ENCODE results near the gene OPRD1.

OPRD1 gene

GRCh38 chr1:28885977-28886730 lies 74.2 kb downstream of the OPRD1 start:
- no peak for DNase-seq

GRCh38 chr1:28886731-28887418 lies 74.9 kb downstream of the OPRD1 start:
- peak in 12 of 14 donors; percentile 9 to 70 (median 56) for DNase-seq

GRCh38 chr1:28887419-28887834 lies 75.5 kb downstream of the OPRD1 start:
- peak in 4 of 14 donors; percentile 20 to 39 (median 28) for DNase-seq

GRCh38 chr1:28887835-28888682 lies 76.1 kb downstream of the OPRD1 start:
- DNase-seq = peak in 4 of 14 donors; percentile 16 to 36 (median 24)

GRCh38 chr1:28888915-28889314 lies 76.9 kb downstream of the OPRD1 start:
- DNase-seq = no peak

GRCh38 chr1:28889357-28889756 lies 77.4 kb downstream of the OPRD1 start:
- DNase-seq = peak in 1 of 14 donors; percentile 15

GRCh38 chr1:28890435-28890834 lies 78.5 kb downstream of the OPRD1 start:
- DNase-seq = no peak

- DNase-seq = no peak
Observed at GRCh38 chr1:28890836-28891235, 78.9 kb downstream of the OPRD1 start.

- no peak for DNase-seq
Observed at GRCh38 chr1:28891256-28891655, 79.3 kb downstream of the OPRD1 start.

GRCh38 chr1:28893403-28894102 lies 81.6 kb downstream of the OPRD1 start:
- no peak for DNase-seq

- DNase-seq = no peak
Observed at GRCh38 chr1:28894785-28895184, 82.8 kb downstream of the OPRD1 start.

GRCh38 chr1:28895896-28896608 lies 84.1 kb downstream of the OPRD1 start:
- DNase-seq = no peak

GRCh38 chr1:28896609-28896986 lies 84.6 kb downstream of the OPRD1 start:
- DNase-seq = no peak

- no peak for DNase-seq
Observed at GRCh38 chr1:28897789-28898188, 85.8 kb downstream of the OPRD1 start.

GRCh38 chr1:28898405-28898881 lies 86.5 kb downstream of the OPRD1 start:
- DNase-seq = no peak

- no peak for DNase-seq
Observed at GRCh38 chr1:28899267-28899666, 87.3 kb downstream of the OPRD1 start.

GRCh38 chr1:28900562-28900961 lies 88.6 kb downstream of the OPRD1 start:
- DNase-seq = no peak

- DNase-seq = no peak
Observed at GRCh38 chr1:28902738-28903137, 90.8 kb downstream of the OPRD1 start.

- DNase-seq = no peak
Observed at GRCh38 chr1:28905921-28906666, 94.1 kb downstream of the OPRD1 start.

- DNase-seq = no peak
Observed at GRCh38 chr1:28909198-28909597, 97.2 kb downstream of the OPRD1 start.

Measured in C1 segment of cervical spinal cord (tissue), 14 donors.